DMS53 (cell line): ENCODE measurements around the gene ARHGEF16.

ENCODE experiments used
- DNase-seq: peaks from one replicate; lab custom pipeline; 2025; lab: John Stamatoyannopoulos, UW

The ARHGEF16 gene

DNA sequence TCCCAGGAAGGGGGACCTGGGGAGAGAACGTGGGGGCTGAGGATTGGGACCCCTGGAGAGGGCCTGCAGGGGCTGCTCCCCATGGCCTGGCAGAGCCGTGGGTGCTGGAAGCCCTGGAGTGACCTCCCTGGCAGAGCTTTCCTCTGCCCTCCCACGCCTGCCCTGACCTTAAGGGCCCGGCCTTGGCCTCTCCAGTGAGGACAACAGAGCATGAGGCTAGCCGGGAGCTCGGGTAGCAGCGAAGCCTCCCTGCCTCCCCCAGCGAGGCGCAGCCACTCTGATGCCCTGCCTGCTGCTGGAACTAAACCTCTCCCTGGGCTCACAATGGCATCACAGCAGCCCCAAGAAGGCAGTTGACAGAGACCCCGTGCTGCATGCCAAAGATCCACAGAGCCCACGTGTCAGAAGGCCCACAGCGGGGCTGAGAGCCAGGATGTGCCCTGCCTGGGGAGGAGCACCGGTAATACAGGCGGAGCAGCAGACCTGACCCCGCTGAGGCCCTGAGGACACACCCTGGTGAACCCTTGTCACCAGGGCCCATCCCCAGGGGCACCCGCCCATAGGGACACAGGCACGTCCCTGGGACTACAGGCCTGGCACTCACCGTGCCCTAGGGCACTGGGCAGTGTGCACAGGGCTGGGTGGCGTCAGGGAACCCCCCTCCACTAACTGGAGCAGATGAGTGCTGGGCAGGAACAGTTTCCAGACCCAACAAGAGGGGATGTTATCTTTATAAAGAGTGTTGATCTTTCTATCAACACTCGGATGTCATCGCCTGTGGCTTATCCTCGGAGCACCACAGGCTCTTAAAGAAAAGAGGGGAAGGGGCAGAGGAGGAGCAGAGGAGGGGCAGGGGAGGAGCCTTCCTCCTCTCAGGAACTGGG is 48.4 kb downstream of the ARHGEF16 start:
- DNase-seq: no peak

DNA sequence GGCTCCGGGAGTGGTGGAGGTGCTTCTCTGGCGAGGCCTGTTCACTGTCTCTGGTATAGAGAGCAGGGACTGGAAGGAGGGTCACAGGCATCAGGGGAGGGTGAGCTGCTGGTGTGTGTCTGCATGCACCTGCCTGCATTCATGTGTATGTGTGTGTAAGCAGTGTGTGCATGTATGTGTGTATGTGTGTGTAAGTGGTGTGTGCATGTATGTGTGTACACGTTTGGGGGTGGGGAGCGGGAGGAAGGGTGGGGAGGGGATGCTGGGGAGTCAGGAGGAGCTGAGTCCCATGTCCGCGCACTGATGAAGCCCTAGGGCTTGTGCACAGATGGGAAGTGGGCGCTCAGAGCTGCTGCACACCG is 49.0 kb downstream of the ARHGEF16 start:
- no peak for DNase-seq

GRCh38 chr1:3504151-3504821 is 49.8 kb downstream of the ARHGEF16 start:
- DNase-seq: peak; percentile 27

- DNase-seq: peak; percentile 70
Observed at GRCh38 chr1:3504822-3505153, 50.3 kb downstream of the ARHGEF16 start.

DNA sequence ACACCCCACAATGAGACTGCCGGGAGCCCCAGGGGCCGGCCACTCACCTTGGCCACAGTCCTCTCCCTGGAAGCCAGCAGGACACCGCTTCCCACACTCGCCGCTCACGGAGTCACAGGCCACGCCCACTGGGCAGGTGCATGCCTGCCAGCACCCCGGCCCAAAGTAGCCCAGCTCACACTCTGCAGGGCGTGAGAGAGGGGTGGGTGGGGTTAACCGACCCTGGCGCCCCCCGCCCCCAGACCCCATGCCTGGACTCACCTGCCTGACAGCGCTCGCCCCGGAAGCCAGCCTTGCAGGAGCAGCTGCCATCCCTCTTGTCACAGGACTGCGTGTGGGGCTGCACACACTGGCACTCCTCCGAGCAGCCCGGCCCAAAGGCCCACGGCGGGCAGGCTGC is 50.7 kb downstream of the ARHGEF16 start:
- DNase-seq: peak; percentile 70

- no peak for DNase-seq
Observed at GRCh38 chr1:3506041-3506440, 51.6 kb downstream of the ARHGEF16 start.

DNA sequence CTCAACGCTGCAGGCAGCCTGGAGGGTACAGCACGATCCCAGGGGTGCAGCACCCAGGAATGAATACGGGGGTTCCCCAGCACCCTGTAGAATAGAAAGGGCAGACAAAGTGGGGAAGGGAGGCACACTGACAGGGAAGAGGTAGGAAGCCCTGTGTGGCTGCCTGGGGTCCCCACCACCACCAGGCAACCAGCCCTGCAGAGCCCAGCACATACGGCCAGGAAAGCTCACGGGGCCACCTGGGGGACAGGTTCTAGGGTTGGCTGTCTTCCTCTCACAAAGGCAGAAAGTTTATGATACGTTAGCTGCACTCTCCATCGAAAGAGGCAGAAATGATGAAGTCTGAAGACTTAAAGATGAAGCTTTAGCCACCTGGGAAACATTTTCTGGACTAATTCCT is 52.5 kb downstream of the ARHGEF16 start:
- no peak for DNase-seq

DNA sequence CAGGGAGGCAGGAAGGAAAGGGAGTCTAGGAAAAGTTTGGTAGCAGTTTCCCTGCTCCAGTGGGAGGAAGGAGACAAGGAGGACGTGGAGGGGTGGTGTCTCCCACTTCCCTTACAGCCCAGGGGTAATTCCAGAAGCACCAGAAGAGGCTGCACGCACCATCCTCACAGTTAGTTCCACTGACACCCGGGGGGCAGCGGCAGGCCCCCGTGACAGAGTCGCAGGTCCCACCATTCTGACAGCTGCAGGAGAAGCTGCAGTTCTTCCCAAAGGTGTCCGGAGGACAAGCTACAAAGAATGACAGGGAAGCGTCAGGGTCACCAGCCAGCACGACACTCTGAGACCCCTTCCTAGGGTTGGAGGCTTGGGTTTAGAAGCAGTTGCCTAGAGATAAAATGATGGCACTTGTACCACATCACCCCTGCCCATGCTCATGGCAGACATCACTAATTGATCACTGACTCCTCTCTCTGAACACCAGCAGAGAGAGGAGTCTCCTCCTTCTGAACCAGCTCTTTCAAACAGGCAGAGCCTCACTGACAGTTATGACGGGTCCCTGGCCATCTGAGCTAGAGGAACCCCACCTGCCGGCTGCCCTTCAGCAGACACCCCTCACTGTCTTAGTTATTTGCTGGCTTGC is 53.3 kb downstream of the ARHGEF16 start:
- peak; percentile 16 for DNase-seq

- DNase-seq: no peak
Observed at GRCh38 chr1:3508757-3509415, 54.4 kb downstream of the ARHGEF16 start.

GRCh38 chr1:3509721-3510120 is 55.3 kb downstream of the ARHGEF16 start:
- DNase-seq: no peak

- DNase-seq: no peak
Observed at GRCh38 chr1:3510136-3510955, 55.9 kb downstream of the ARHGEF16 start.

DNA sequence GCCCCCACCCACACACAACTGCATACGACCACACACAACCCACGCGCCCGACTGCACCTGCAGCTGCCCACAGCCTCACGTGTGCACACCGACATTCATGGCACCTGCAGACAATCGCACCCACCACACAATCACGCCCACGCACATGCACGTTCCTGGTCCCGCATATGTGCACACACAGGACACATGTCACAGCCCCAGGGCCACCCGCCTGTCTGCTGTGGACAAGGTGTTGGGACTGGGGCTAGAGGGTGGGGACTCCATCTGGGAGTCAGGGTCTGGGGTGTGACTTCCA is 56.4 kb downstream of the ARHGEF16 start:
- DNase-seq: no peak

DNA sequence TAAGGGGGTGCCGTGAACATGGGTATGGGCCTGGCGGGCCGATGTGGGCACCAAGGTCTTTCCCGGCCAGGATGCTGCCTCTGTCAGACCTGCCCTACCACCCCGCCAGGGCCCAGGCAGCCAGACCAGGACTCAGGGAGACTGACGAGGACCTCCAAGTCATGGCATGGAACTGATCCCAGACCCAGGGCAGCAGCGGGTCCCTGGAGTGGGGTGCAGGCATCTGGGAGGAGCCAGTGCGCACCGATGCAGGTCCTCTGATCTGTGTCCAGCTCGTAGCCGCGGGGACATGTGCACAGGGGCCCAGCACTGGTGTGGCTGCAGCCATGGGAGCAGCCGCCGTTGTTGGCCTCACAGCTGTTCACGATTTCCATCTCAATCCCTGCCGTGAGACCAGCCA is 56.8 kb downstream of the ARHGEF16 start:
- DNase-seq: no peak

GRCh38 chr1:3511856-3512255 is 57.4 kb downstream of the ARHGEF16 start:
- DNase-seq: no peak

GRCh38 chr1:3514404-3514803 is 59.9 kb downstream of the ARHGEF16 start:
- no peak for DNase-seq

DNA sequence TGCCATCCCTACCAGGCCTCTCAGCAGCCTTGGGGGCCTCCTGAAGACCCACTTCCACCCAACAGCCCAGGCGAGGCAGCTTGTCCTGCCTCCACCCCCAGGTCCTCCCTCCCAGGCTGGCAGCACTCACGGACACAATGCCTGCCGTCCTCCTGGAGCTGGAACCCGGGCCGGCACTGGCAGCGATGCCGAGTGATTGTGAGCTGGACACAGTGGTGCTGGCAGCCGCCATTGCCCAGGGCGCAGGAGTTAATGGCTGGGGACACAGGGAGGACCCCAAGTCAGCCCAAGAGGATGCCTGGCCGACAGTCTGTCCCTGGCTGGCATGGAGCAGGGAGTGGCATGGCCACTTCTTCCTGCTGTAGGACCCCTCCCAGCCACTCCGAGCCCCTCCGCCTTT is 60.8 kb downstream of the ARHGEF16 start:
- DNase-seq: no peak

GRCh38 chr1:3515774-3516480 is 61.5 kb downstream of the ARHGEF16 start:
- no peak for DNase-seq

DNA sequence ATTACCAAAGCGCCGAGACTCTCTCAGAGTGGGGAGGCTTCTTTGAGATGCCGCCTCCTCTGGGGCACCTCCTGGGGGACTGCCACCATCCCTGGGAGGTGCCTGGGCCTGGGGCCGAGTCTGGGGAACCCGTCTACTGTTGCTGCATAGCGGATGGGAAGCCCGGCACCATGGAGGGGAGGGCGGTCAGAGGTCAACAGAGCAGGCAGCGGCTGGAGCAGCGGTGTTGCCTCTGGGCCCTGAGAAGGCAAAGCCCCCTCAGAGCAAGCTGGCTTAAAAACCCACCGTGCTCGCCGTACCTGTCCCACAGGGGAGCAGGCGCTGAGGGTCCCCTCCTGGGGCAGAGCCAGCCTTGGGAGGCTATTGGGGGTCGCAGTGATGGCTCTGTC is 62.0 kb downstream of the ARHGEF16 start:
- DNase-seq: no peak

DNA sequence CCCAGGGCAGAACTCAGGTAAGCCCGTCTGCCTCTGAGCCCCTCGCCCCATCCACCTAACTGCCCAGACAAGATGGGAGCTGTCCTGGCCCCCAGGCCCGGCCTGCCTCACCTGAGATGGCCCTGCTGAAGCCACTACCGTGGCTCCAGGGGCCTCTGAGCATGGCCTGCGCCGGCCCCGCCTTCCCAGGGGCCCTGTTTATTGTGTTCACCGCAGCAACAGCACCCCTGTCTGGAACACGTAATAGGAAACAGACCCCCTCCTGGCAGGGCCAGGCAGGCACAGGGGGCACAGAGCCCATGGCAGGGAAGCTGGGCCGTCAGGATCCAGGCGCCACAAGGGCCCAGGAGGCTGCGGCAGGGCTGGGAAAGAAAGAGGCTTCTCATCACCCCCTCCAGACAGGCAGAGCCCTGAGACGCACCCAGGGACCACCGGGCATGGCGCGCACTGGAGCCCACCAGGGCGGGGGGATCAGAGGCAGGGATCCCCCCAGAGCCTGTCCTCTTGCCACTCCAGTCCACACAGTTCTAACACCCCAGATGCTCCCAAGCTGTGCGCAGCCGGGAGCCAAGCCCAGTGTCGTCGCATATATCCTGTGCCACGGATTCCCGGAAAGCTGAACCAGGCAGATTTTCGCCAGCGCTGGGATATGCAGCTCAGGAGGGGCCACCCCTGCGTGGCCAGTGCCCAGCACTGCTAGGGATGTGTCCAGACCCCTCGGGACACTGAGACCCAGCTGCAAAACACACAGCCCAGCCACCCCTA is 62.6 kb downstream of the ARHGEF16 start:
- DNase-seq: no peak

DNA sequence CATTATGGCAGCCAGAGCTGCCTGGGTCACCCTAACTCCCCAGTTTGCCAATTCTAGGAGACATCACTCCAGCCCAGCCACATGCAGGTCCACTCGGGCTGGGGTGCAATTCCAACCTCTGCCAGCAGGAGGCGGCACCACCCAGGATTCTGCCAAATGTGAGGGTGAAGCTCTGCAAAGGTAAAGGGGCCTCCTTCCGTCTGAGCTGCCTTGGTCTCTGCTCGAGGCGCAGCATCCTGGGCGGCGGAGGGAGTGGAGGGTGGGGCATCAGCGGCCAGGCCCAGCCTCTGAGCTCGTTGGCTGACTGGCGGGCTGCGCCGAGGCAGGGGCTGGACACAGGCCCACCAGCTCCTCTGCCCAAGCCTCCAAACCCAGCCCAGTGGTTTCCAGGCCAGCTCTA is 63.8 kb downstream of the ARHGEF16 start:
- DNase-seq: no peak

GRCh38 chr1:3518756-3519155 is 64.3 kb downstream of the ARHGEF16 start:
- DNase-seq: no peak
